MG63 (cell line): ENCODE data around the gene ARX. TPM values are rescaled to one million over a fixed set of nuclear protein-coding genes. Genes with fewer than 3 reads are reported as not detected.

Experiments used
- DNase-seq: peaks from one replicate; pipeline ENCODE4 v3.0.0-alpha.2; 2020
- H3K27me3 ChIP-seq: fragments of 250-450 bp; sonication (Bioruptor Pico); 2 replicates; pipeline ENCODE4 v1.5.1; 2020; ENCODE audit warnings: mild to moderate bottlenecking, moderate library complexity
- H3K36me3 ChIP-seq: fragments of 250-450 bp; sonication (Bioruptor Pico); 2 replicates; pipeline ENCODE4 v1.5.1; 2020; ENCODE audit warnings: mild to moderate bottlenecking, moderate library complexity
- H3K4me3 ChIP-seq: fragments of 250-450 bp; sonication (Bioruptor Pico); 2 replicates; pipeline ENCODE4 v1.5.1; 2020; ENCODE audit warnings: mild to moderate bottlenecking, moderate library complexity
- H3K9me3 ChIP-seq: fragments of 250-450 bp; sonication (Bioruptor Pico); 2 replicates; pipeline ENCODE4 v1.5.1; 2020; ENCODE audit warnings: mild to moderate bottlenecking, moderate library complexity
- total RNA-seq: library from RNA; depleted of rRNA; stranded (reverse); fragments of >200 nt; shearing (Covaris generic); gene quantifications from 2 replicates; pipeline ENCODE4 v1.2.3, GENCODE V29; 2014; ENCODE audit warnings: low replicate concordance; rRNA removed

Gene ARX
- total RNA-seq, result not detected in 2 replicates

GRCh38 chrX:25015486-25016360 lies at the start of gene ARX:
TSS of gene ARX (minus strand) at chrX:25015965. CDS start at chrX:25015737, 228 bp downstream.
- Histone ChIP-seq H3K27me3 (peaks cover 35% of the 10 kb centered on the region), H3K4me3 (no peak within 1 kb of the TSS), H3K9me3 (no peaks in the 10 kb centered on the region), H3K36me3 (no peaks in the 10 kb centered on the region)
- no peak for DNase-seq

GRCh38 chrX:25059273-25059672 lies 43.5 kb upstream of the ARX start:
- H3K36me3 ChIP-seq, result no peaks in the 10 kb centered on the region
- DNase-seq, result no peak
- H3K27me3 ChIP-seq, result no peaks in the 10 kb centered on the region
- H3K9me3 ChIP-seq, result no peaks in the 10 kb centered on the region
- no peak overlapping the region for H3K4me3 ChIP-seq

- Histone ChIP-seq H3K27me3 (no peaks in the 10 kb centered on the region), H3K36me3 (no peaks in the 10 kb centered on the region)
- DNase-seq, result no peak
Measured at GRCh38 chrX:25052798-25053534, 37.2 kb upstream of the ARX start.

GRCh38 chrX:25049971-25050370 lies 34.2 kb upstream of the ARX start:
- H3K9me3 ChIP-seq, result no peaks in the 10 kb centered on the region
- DNase-seq, result no peak
- H3K27me3 ChIP-seq, result no peaks in the 10 kb centered on the region
- H3K4me3 ChIP-seq, result no peak overlapping the region
- H3K36me3 ChIP-seq, result no peaks in the 10 kb centered on the region

More at GRCh38 chrX:25052798-25053534, 37.2 kb upstream of the ARX start:
- H3K4me3 ChIP-seq, result no peak overlapping the region
- no peaks in the 10 kb centered on the region for H3K9me3 ChIP-seq

GRCh38 chrX:25049357-25049756 lies 33.6 kb upstream of the ARX start:
- Histone ChIP-seq H3K36me3 (no peaks in the 10 kb centered on the region), H3K4me3 (no peak overlapping the region), H3K9me3 (no peaks in the 10 kb centered on the region), H3K27me3 (no peaks in the 10 kb centered on the region)
- no peak for DNase-seq

GRCh38 chrX:25048178-25048577 lies 32.4 kb upstream of the ARX start:
- DNase-seq, result no peak
- Histone ChIP-seq H3K4me3 (no peak overlapping the region), H3K27me3 (no peaks in the 10 kb centered on the region), H3K9me3 (no peaks in the 10 kb centered on the region), H3K36me3 (no peaks in the 10 kb centered on the region)

GRCh38 chrX:25043192-25043591 lies 27.4 kb upstream of the ARX start:
- no peak overlapping the region for H3K4me3 ChIP-seq
- H3K27me3 ChIP-seq, result no peaks in the 10 kb centered on the region
- no peaks in the 10 kb centered on the region for H3K9me3 ChIP-seq
- H3K36me3 ChIP-seq, result no peaks in the 10 kb centered on the region
- DNase-seq, result no peak

GRCh38 chrX:25039036-25039435 lies 23.3 kb upstream of the ARX start:
- Histone ChIP-seq H3K4me3 (no peak overlapping the region), H3K36me3 (no peaks in the 10 kb centered on the region), H3K9me3 (no peaks in the 10 kb centered on the region), H3K27me3 (no peaks in the 10 kb centered on the region)
- no peak for DNase-seq

- H3K9me3 ChIP-seq, result no peaks in the 10 kb centered on the region
- no peak for DNase-seq
- no peaks in the 10 kb centered on the region for H3K27me3 ChIP-seq
- no peak overlapping the region for H3K4me3 ChIP-seq
- H3K36me3 ChIP-seq, result no peaks in the 10 kb centered on the region
Measured at GRCh38 chrX:25034889-25035288, 19.1 kb upstream of the ARX start.

- no peak for DNase-seq
- Histone ChIP-seq H3K4me3 (no peak overlapping the region), H3K27me3 (no peaks in the 10 kb centered on the region), H3K9me3 (no peaks in the 10 kb centered on the region), H3K36me3 (no peaks in the 10 kb centered on the region)
Measured at GRCh38 chrX:25029288-25029825, 13.6 kb upstream of the ARX start.

GRCh38 chrX:25028726-25029125 lies 13.0 kb upstream of the ARX start:
- H3K27me3 ChIP-seq, result no peaks in the 10 kb centered on the region
- peak; percentile 26 for DNase-seq
- no peak overlapping the region for H3K4me3 ChIP-seq
- H3K9me3 ChIP-seq, result no peaks in the 10 kb centered on the region
- H3K36me3 ChIP-seq, result no peaks in the 10 kb centered on the region

GRCh38 chrX:25026576-25026975 lies 10.8 kb upstream of the ARX start:
- no peaks in the 10 kb centered on the region for H3K36me3 ChIP-seq
- H3K9me3 ChIP-seq, result no peaks in the 10 kb centered on the region
- peaks cover 2% of the 10 kb centered on the region for H3K27me3 ChIP-seq
- no peak overlapping the region for H3K4me3 ChIP-seq
- no peak for DNase-seq

GRCh38 chrX:25025615-25026014 lies 9.8 kb upstream of the ARX start:
- H3K4me3 ChIP-seq, result no peak overlapping the region
- H3K36me3 ChIP-seq, result no peaks in the 10 kb centered on the region
- peaks cover 11% of the 10 kb centered on the region for H3K27me3 ChIP-seq
- no peak for DNase-seq
- H3K9me3 ChIP-seq, result no peaks in the 10 kb centered on the region

GRCh38 chrX:25023908-25024307 lies 8.1 kb upstream of the ARX start:
- Histone ChIP-seq H3K9me3 (no peaks in the 10 kb centered on the region), H3K27me3 (peaks cover 27% of the 10 kb centered on the region), H3K36me3 (no peaks in the 10 kb centered on the region), H3K4me3 (no peak overlapping the region)
- no peak for DNase-seq

- Histone ChIP-seq H3K9me3 (no peaks in the 10 kb centered on the region), H3K27me3 (peaks cover 36% of the 10 kb centered on the region)
- DNase-seq, result no peak
Measured at GRCh38 chrX:25022499-25023325, 6.9 kb upstream of the ARX start.

GRCh38 chrX:25020905-25021449 lies 5.2 kb upstream of the ARX start:
- peaks cover 42% of the 10 kb centered on the region for H3K27me3 ChIP-seq
- H3K4me3 ChIP-seq, result no peak overlapping the region
- no peaks in the 10 kb centered on the region for H3K36me3 ChIP-seq
- no peaks in the 10 kb centered on the region for H3K9me3 ChIP-seq
- DNase-seq, result no peak

More at GRCh38 chrX:25022499-25023325, 6.9 kb upstream of the ARX start:
- H3K4me3 ChIP-seq, result no peak overlapping the region
- no peaks in the 10 kb centered on the region for H3K36me3 ChIP-seq
